Naive thymus-derived CD4-positive, alpha-beta T cell (primary cell): ENCODE results near the gene NPC1. TPM values are rescaled to one million over a fixed set of nuclear protein-coding genes. Genes with fewer than 3 reads are reported as not detected.

ENCODE experiments used
- ATAC-seq: fragments of 150-1000 bp; cut with Tn5 transposase; 2 replicates; pipeline ENCODE4 v1.10.0; 2021; ENCODE audit warnings: mild to moderate bottlenecking, moderate library complexity
- CTCF ChIA-PET: fragments of 350-600 bp; sonication (Branson Sonifier 250); formaldehyde crosslinking; loops from one replicate; lab custom pipeline; 2021; ENCODE audit warnings: antibody characterized with exemption; lab: Charles Lee
- POLR2A ChIA-PET: fragments of 350-600 bp; sonication (Branson Sonifier 250); formaldehyde crosslinking; loops from one replicate; lab custom pipeline; 2021; ENCODE audit warnings: antibody characterized with exemption, inconsistent platforms; lab: Charles Lee
- DNase-seq, 9 donors: peaks; one replicate each; pipeline versions ENCODE4 v3.0.0 to v3.0.0-alpha.2; 2020 to 2022; ENCODE audit warnings: mixed read lengths in 1 of 9
- H3K27ac ChIP-seq: one replicate; pipeline ENCODE4 v1.7.0; 2013; ENCODE audit warnings: mild to moderate bottlenecking, low read depth, low read length, moderate library complexity
- H3K27me3 ChIP-seq, 2 donors: one replicate each; pipeline ENCODE4 v1.7.0; 2013; ENCODE audit warnings: low read length in 2 of 2, mild to moderate bottlenecking in 2 of 2, moderate library complexity in 2 of 2; ENCODE audit not compliant: control insufficient read depth in 2 of 2, insufficient read depth in 2 of 2
- H3K36me3 ChIP-seq, 3 experiments: 1 replicate in 2 of 3; 2 replicates in 1 of 3; pipeline ENCODE4 v1.7.0; 2013; ENCODE audit warnings: low read length in 3 of 3, mild to moderate bottlenecking in 3 of 3, moderate library complexity in 1 of 3; ENCODE audit not compliant: insufficient read depth in 3 of 3, control insufficient read depth in 2 of 3
- H3K4me1 ChIP-seq, 2 donors: one replicate each; pipeline ENCODE4 v1.7.0; 2013; ENCODE audit warnings: low read length in 2 of 2, mild to moderate bottlenecking in 2 of 2, moderate library complexity in 1 of 2; ENCODE audit not compliant: control insufficient read depth in 2 of 2, insufficient read depth in 2 of 2
- H3K4me3 ChIP-seq: 2 replicates; pipeline ENCODE4 v1.7.0; 2013; ENCODE audit warnings: mild to moderate bottlenecking, low read length
- H3K9me3 ChIP-seq, 3 experiments: 1 replicate in 2 of 3; 2 replicates in 1 of 3; pipeline ENCODE4 v1.7.0; 2013; ENCODE audit warnings: low read length in 3 of 3; ENCODE audit not compliant: control insufficient read depth in 2 of 3
- H3K27ac Mint-ChIP-seq, 9 donors: one replicate each; pipeline ENCODE4 v1.8.0; 2020 to 2022; ENCODE audit warnings: mixed read lengths in 9 of 9, mild to moderate bottlenecking in 8 of 9, moderate library complexity in 5 of 9, inconsistent platforms in 2 of 9
- H3K27me3 Mint-ChIP-seq, 5 donors: one replicate each; pipeline ENCODE4 v1.8.0; 2021 to 2022; ENCODE audit warnings: mixed read lengths in 5 of 5, mild to moderate bottlenecking in 1 of 5
- H3K36me3 Mint-ChIP-seq, 5 donors: one replicate each; pipeline ENCODE4 v1.8.0; 2020 to 2022; ENCODE audit warnings: mixed read lengths in 5 of 5, mild to moderate bottlenecking in 3 of 5, inconsistent platforms in 1 of 5
- H3K4me1 Mint-ChIP-seq, 7 donors: one replicate each; pipeline ENCODE4 v1.8.0; 2020 to 2022; ENCODE audit warnings: mixed read lengths in 7 of 7, mild to moderate bottlenecking in 3 of 7, inconsistent platforms in 1 of 7
- H3K4me3 Mint-ChIP-seq, 10 donors: one replicate each; pipeline ENCODE4 v1.8.0; 2020 to 2022; ENCODE audit warnings: mild to moderate bottlenecking in 10 of 10, mixed read lengths in 10 of 10, moderate library complexity in 6 of 10, inconsistent platforms in 2 of 10
- H3K9me3 Mint-ChIP-seq, 11 donors: one replicate each; pipeline ENCODE4 v1.8.0; 2020 to 2022; ENCODE audit warnings: mixed read lengths in 11 of 11, mild to moderate bottlenecking in 4 of 11, inconsistent platforms in 1 of 11, moderate library complexity in 1 of 11
- intact Hi-C, 2 donors: fragments of 100-400 bp; cut with micrococcal nuclease; formaldehyde crosslinking; loops; one replicate each; pipeline ENCODE4 v1.15.1; 2023
- polyA plus RNA-seq, 2 donors: library from polyadenylated mRNA; unstranded; fragments of 300-500 nt; fragmentation: Illumina TruSeq; gene quantifications; one replicate each; pipeline ENCODE4 v1.2.3, GENCODE V29; 2021
- total RNA-seq, 6 experiments: library from RNA in 5 of 6; stranded (reverse) in 5 of 6; gene quantifications; 1 replicate in 5 of 6; 2 replicates in 1 of 6; pipeline ENCODE4 v1.2.3 and lab custom pipeline; 2021 to 2026

The NPC1 gene
- 10 to 100 TPM; 29.2 to 49.3 (median 31.4) TPM for total RNA-seq
- 1 to 10 TPM; 4.6 to 9.7 TPM for polyA plus RNA-seq
- total RNA-seq (lab: John Stamatoyannopoulos, UW): 30.7 reads per million, percentile 60 among the genes with 10 or more reads in this experiment

- H3K36me3 Mint-ChIP-seq: peaks cover 0 to 8% (median 0%) of the 10 kb centered on the region in 5 donors
- Histone ChIP-seq H3K36me3 (peaks cover 0 to 10% (median 0%) of the 10 kb centered on the region in 3 experiments), H3K27me3 (no peaks in the 10 kb centered on the region), H3K9me3 (no peaks in the 10 kb centered on the region), H3K27ac (peak within 1 kb of the TSS; percentile 100), H3K4me1 (peaks cover 9 to 25% of the 10 kb centered on the region in 2 donors), H3K4me3 (peak within 1 kb of the TSS; percentile 76)
- peak within 1 kb of the TSS; percentile 79 to 96 (median 92) for H3K4me3 Mint-ChIP-seq
- intact Hi-C loops: loop anchor here (1.0 to 10.0 kb wide), 21 partner anchors 12 to 1982 kb away; partner anchors contain the start of genes MIB1 (in 2 of the 2), RBBP8 (in 2 of the 2), RIOK3 (in 2 of the 2) and RMC1 (in 2 of the 2)
- H3K9me3 Mint-ChIP-seq: no peaks in the 10 kb centered on the region
- peak within 1 kb of the TSS; percentile 84 to 97 (median 94) for H3K27ac Mint-ChIP-seq
- POLR2A ChIA-PET: interaction anchor here (1.0 to 2.7 kb wide), 7 partner anchors 9 to 84 kb away, joined by 3 to 13 read pairs (median 4); partner anchors contain the start of gene RMC1
- ATAC-seq (peak; percentile 93), DNase-seq (peak; percentile 88 to 95 (median 93))
- peaks cover 25 to 45% (median 37%) of the 10 kb centered on the region in 7 donors for H3K4me1 Mint-ChIP-seq
- H3K27me3 Mint-ChIP-seq: peaks cover 0 to 13% (median 0%) of the 10 kb centered on the region in 5 donors
- CTCF ChIA-PET: interaction anchor here (0.6 to 3.2 kb wide), 7 partner anchors 41 to 817 kb away, joined by 3 to 16 read pairs (median 4); no protein-coding TSS in a partner anchor
Observed at GRCh38 chr18:23586249-23587196, at the start of gene NPC1. NPC1 (minus strand) TSS chr18:23586506; CDS start chr18:23586343, 163 bp downstream.

- ATAC-seq (no peak), DNase-seq (no peak)
- intact Hi-C loops: no loop called here
- H3K4me3 Mint-ChIP-seq: no peak overlapping the region
- no peak overlapping the region for H3K27ac ChIP-seq
- POLR2A ChIA-PET: no interaction called here
- H3K4me1 ChIP-seq: no peaks in the 10 kb centered on the region
- no peak overlapping the region for H3K27ac Mint-ChIP-seq
- peaks cover 0 to 14% (median 9%) of the 10 kb centered on the region in 7 donors for H3K4me1 Mint-ChIP-seq
- no peak overlapping the region for H3K4me3 ChIP-seq
- H3K9me3 ChIP-seq: no peaks in the 10 kb centered on the region
- no peaks in the 10 kb centered on the region for H3K36me3 Mint-ChIP-seq
- H3K27me3 Mint-ChIP-seq: peaks cover 0 to 48% (median 6%) of the 10 kb centered on the region in 5 donors
- peaks cover 0 to 1% (median 0%) of the 10 kb centered on the region in 11 donors for H3K9me3 Mint-ChIP-seq
- CTCF ChIA-PET: interaction anchor here (0.7 kb wide), 1 partner anchor 286 kb away, joined by 3 read pairs; no protein-coding TSS in a partner anchor
- H3K27me3 ChIP-seq: no peaks in the 10 kb centered on the region
- no peaks in the 10 kb centered on the region for H3K36me3 ChIP-seq
Observed at GRCh38 chr18:23636071-23636399, 49.7 kb upstream of the NPC1 start.

GRCh38 chr18:23635283-23636070 lies 49.2 kb upstream of the NPC1 start:
- no peaks in the 10 kb centered on the region for H3K4me1 ChIP-seq
- H3K27me3 Mint-ChIP-seq: peaks cover 0 to 48% (median 6%) of the 10 kb centered on the region in 5 donors
- H3K9me3 Mint-ChIP-seq: peaks cover 0 to 1% (median 0%) of the 10 kb centered on the region in 11 donors
- H3K4me3 ChIP-seq: no peak overlapping the region
- H3K27me3 ChIP-seq: no peaks in the 10 kb centered on the region
- no peaks in the 10 kb centered on the region for H3K9me3 ChIP-seq
- peaks cover 0 to 14% (median 9%) of the 10 kb centered on the region in 7 donors for H3K4me1 Mint-ChIP-seq
- H3K27ac Mint-ChIP-seq: no peak overlapping the region
- H3K27ac ChIP-seq: no peak overlapping the region
- no peak overlapping the region for H3K4me3 Mint-ChIP-seq
- CTCF ChIA-PET: interaction anchor here (0.7 kb wide), 1 partner anchor 286 kb away, joined by 3 read pairs; no protein-coding TSS in a partner anchor
- H3K36me3 Mint-ChIP-seq: no peaks in the 10 kb centered on the region
- DNase-seq: no peak
- ATAC-seq: no peak
- intact Hi-C loops: no loop called here
- H3K36me3 ChIP-seq: no peaks in the 10 kb centered on the region
- POLR2A ChIA-PET: interaction anchor here (0.6 kb wide), 1 partner anchor 123 kb away, joined by 5 read pairs; no protein-coding TSS in a partner anchor

- Mint-ChIP-seq H3K9me3 (peaks cover 0 to 1% (median 0%) of the 10 kb centered on the region in 11 donors), H3K4me1 (peaks cover 0 to 14% (median 9%) of the 10 kb centered on the region in 7 donors), H3K36me3 (no peaks in the 10 kb centered on the region), H3K4me3 (no peak overlapping the region), H3K27ac (no peak overlapping the region), H3K27me3 (peaks cover 0 to 40% (median 6%) of the 10 kb centered on the region in 5 donors)
- H3K27me3 ChIP-seq: no peaks in the 10 kb centered on the region
- no peak for ATAC-seq
- H3K9me3 ChIP-seq: no peaks in the 10 kb centered on the region
- ChIA-PET POLR2A (no interaction called here), CTCF (no interaction called here)
- H3K4me1 ChIP-seq: no peaks in the 10 kb centered on the region
- no peak overlapping the region for H3K4me3 ChIP-seq
- H3K27ac ChIP-seq: no peak overlapping the region
- no peak for DNase-seq
- H3K36me3 ChIP-seq: no peaks in the 10 kb centered on the region
- intact Hi-C loops: no loop called here
Observed at GRCh38 chr18:23634692-23635091, 48.4 kb upstream of the NPC1 start.

- peaks cover 0 to 1% (median 0%) of the 10 kb centered on the region in 11 donors for H3K9me3 Mint-ChIP-seq
- H3K4me1 Mint-ChIP-seq: peaks cover 0 to 20% (median 9%) of the 10 kb centered on the region in 7 donors
- no peaks in the 10 kb centered on the region for H3K9me3 ChIP-seq
- CTCF ChIA-PET: interaction anchor here (1.0 kb wide), 1 partner anchor 71 kb away, joined by 4 read pairs; no protein-coding TSS in a partner anchor
- H3K27ac Mint-ChIP-seq: no peak overlapping the region
- H3K4me1 ChIP-seq: no peaks in the 10 kb centered on the region
- no peaks in the 10 kb centered on the region for H3K36me3 Mint-ChIP-seq
- POLR2A ChIA-PET: no interaction called here
- H3K27me3 ChIP-seq: no peaks in the 10 kb centered on the region
- no peak overlapping the region for H3K4me3 Mint-ChIP-seq
- H3K27me3 Mint-ChIP-seq: peaks cover 0 to 31% (median 6%) of the 10 kb centered on the region in 5 donors
- intact Hi-C loops: no loop called here
- DNase-seq: no peak
- no peak for ATAC-seq
- H3K36me3 ChIP-seq: no peaks in the 10 kb centered on the region
- H3K4me3 ChIP-seq: no peak overlapping the region
- H3K27ac ChIP-seq: no peak overlapping the region
Observed at GRCh38 chr18:23632615-23633014, 46.3 kb upstream of the NPC1 start.

- no peaks in the 10 kb centered on the region for H3K36me3 ChIP-seq
- no peak overlapping the region for H3K27ac ChIP-seq
- H3K4me3 ChIP-seq: no peak overlapping the region
- Mint-ChIP-seq H3K9me3 (peaks cover 0 to 1% (median 0%) of the 10 kb centered on the region in 11 donors), H3K36me3 (no peaks in the 10 kb centered on the region), H3K27me3 (peaks cover 0 to 31% (median 6%) of the 10 kb centered on the region in 5 donors), H3K4me1 (peaks cover 0 to 23% (median 9%) of the 10 kb centered on the region in 7 donors), H3K27ac (no peak overlapping the region), H3K4me3 (no peak overlapping the region)
- no peaks in the 10 kb centered on the region for H3K27me3 ChIP-seq
- ChIA-PET POLR2A (no interaction called here), CTCF (no interaction called here)
- DNase-seq: no peak
- H3K4me1 ChIP-seq: no peaks in the 10 kb centered on the region
- H3K9me3 ChIP-seq: no peaks in the 10 kb centered on the region
- ATAC-seq: no peak
- intact Hi-C loops: no loop called here
Observed at GRCh38 chr18:23631746-23632145, 45.4 kb upstream of the NPC1 start.
